Measurements from ENCODE around the gene RALY. TPM values are rescaled to one million over a fixed set of nuclear protein-coding genes. Genes with fewer than 3 reads are reported as not detected.

The RALY gene
- total and polyA plus RNA-seq, 9 donors, result 51.7 to 131 (median 105) TPM

Small RNA genes lying within 50 kb of the gene (microRNA-seq; reads per million reads assigned to microRNA genes)
- gene MIR4755, result 0 to 0.38 (median 0.32) reads per million in 3 donors

Small RNA genes lying within 50 kb of the gene (small RNA-seq; reads per million reads assigned to genes)
- gene MIR4755, result not detected

Other genes with a start within 250 kb of the RALY start
- 10 to 100 TPM; 48.5 to 99.1 (median 96.7) TPM for gene CHMP4B, start 182.6 kb upstream of the RALY start, total RNA-seq
- gene CHMP4B, start 182.6 kb upstream of the RALY start, polyA plus RNA-seq, result 100 to 1,000 TPM; 118 to 153 TPM
- gene EIF2S2, start 118.3 kb downstream of the RALY start, total RNA-seq, result 10 to 100 TPM; 29.1 to 85.8 (median 36.1) TPM
- 10 to 100 TPM; 30.2 to 54.2 TPM for gene EIF2S2, start 118.3 kb downstream of the RALY start, polyA plus RNA-seq
- 10 to 100 TPM in 6 of 7 donors, 1 to 10 TPM in 1; 7.3 to 37.6 (median 22.5) TPM for gene ASIP, start 247.5 kb downstream of the RALY start, total RNA-seq
- gene ASIP, start 247.5 kb downstream of the RALY start, polyA plus RNA-seq, result 10 to 100 TPM in 1 of 2 donors, under 1 TPM in 1; 0.37 to 57.1 TPM

All from ovary (tissue), 9 donors.